Measurements from ENCODE around the gene AGPAT3.

Gene AGPAT3

DNA sequence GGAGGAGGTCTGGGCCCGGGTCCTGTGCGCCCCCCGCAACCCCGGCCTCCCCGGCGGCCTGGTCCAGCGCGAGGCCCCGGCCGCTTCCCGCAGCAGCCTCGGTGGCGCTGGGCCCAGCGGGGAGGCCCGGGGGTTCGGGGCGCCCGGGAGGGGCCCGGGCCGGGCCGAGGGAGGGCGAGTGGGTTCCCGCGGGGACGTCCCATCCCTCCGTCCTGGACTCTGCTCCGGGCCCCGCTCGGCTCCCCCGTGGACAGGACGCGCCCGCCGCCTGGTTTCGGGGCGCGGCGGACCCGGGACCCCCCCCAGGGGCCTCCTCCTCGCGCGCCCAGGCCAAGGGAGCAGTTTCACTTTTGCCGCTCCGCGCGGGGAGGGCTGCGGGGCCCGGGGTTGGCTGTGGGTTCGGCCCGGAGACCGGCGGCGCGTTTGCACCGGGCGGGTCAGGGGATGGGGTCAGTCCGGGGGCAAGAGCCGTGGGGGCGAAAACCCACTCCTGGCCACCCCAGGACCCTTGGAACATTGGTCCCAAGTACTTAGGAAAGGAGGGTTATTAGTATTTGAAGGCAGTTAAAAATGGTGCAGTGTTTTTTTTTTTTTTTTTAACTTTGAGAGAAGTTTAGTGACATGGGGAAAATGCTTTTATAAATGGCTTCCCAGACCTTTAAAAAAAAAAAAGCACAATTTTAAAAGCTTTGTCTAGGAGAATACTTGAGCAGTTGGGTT, 677 bp downstream of the AGPAT3 start:
- H3K9me3 ChIP-seq (ENCODE audit: control insufficient read depth, low read length), result no peaks in the 10 kb centered on the region
- peak overlapping the region; percentile 30 for H2AFZ ChIP-seq (ENCODE audit: low read depth, low read length)
- peak overlapping the region; percentile 72 for H4K8ac ChIP-seq (ENCODE audit: low read length)
- WGBS, result 2% methylated on average over 35 of the region's 59 CpGs
- H3K4ac ChIP-seq (ENCODE audit: low read depth in 1 of 2, low read length in 2 of 2), result peak overlapping the region in 1 of 2 experiments; percentile 35
- peak overlapping the region; percentile 36 for H2BK5ac ChIP-seq (ENCODE audit: low read depth, low read length, poor library complexity, severe bottlenecking)
- H2AK5ac ChIP-seq (ENCODE audit: low read length, severe bottlenecking), result no peak overlapping the region
- H3K4me3 ChIP-seq (ENCODE audit: insufficient read depth in 1 of 2, low read depth in 1 of 2, low read length in 2 of 2), result peak overlapping the region; percentile 75 to 79
- H2BK12ac ChIP-seq (ENCODE audit: low read length in 2 of 2), result peak overlapping the region in 1 of 2 experiments; percentile 40
- peak overlapping the region; percentile 98 for H2BK120ac ChIP-seq (ENCODE audit: low read depth, low read length)
- H3K4me2 ChIP-seq (ENCODE audit: low read length, poor library complexity, severe bottlenecking), result peak overlapping the region; percentile 85
- H3K4me1 ChIP-seq (ENCODE audit: control insufficient read depth, insufficient read depth, low read depth, low read length), result peaks cover 15% of the 10 kb centered on the region
- H3K79me1 ChIP-seq (replicated peaks; ENCODE audit: low read length, poor library complexity, severe bottlenecking), result peaks cover 15% of the 10 kb centered on the region
- peak overlapping the region; percentile 82 for H3K9ac ChIP-seq (ENCODE audit: low read length)
- peak overlapping the region; percentile 90 for H2BK15ac ChIP-seq (ENCODE audit: low read depth, poor library complexity, severe bottlenecking)
- peak overlapping the region; percentile 39 for H4K91ac ChIP-seq (ENCODE audit: low read length)
- H3K18ac ChIP-seq (ENCODE audit: low read depth in 1 of 2, low read length in 2 of 2), result peak overlapping the region; percentile 63 to 86
- peak; percentile 58 for DNase-seq
- no peak overlapping the region for H3K23ac ChIP-seq (ENCODE audit: low read length in 2 of 2)
- peaks cover 0 to 17% of the 10 kb centered on the region in 2 experiments for H3K27me3 ChIP-seq (ENCODE audit: control insufficient read depth in 1 of 2, insufficient read depth in 1 of 2, low read length in 2 of 2)
- peak overlapping the region; percentile 43 for H3K27ac ChIP-seq (ENCODE audit: low read length, poor library complexity, severe bottlenecking)
- H3K36me3 ChIP-seq (ENCODE audit: control insufficient read depth in 1 of 2, insufficient read depth in 2 of 2, low read depth in 1 of 2, low read length in 2 of 2), result peaks cover 0 to 16% of the 10 kb centered on the region in 2 experiments
- H3K14ac ChIP-seq (ENCODE audit: low read length in 2 of 2), result no peak overlapping the region

DNA sequence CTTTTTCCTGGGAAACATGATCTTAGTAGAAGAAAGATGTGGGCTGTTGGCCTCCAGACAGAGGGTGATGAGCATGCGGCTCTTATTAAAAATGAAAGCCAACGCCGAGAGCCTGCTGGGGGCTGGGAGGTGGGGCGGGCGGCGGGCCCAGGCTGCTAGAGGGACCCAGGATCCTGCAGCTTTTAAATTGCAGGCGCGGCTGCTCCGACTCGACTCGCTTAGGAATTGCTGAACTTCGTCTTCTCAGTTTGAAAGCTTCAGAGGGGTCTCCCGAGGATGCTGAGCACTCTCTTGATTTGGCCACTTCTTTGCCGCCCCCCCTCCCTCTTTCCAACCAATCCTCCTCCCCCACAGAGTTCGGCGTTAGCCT, 1.2 kb downstream of the AGPAT3 start:
- Histone ChIP-seq H3K27me3 (ENCODE audit: control insufficient read depth in 1 of 2, insufficient read depth in 1 of 2, low read length in 2 of 2) (peaks cover 0 to 17% of the 10 kb centered on the region in 2 experiments), H3K9me3 (ENCODE audit: control insufficient read depth, low read length) (no peaks in the 10 kb centered on the region), H2BK120ac (ENCODE audit: low read depth, low read length) (no peak overlapping the region), H3K27ac (ENCODE audit: low read length, poor library complexity, severe bottlenecking) (peak overlapping the region; percentile 25), H4K91ac (ENCODE audit: low read length) (no peak overlapping the region), H3K9ac (ENCODE audit: low read length) (peak overlapping the region; percentile 82), H3K23ac (ENCODE audit: low read length in 2 of 2) (no peak overlapping the region), H3K4me2 (ENCODE audit: low read length, poor library complexity, severe bottlenecking) (peak overlapping the region; percentile 76), H3K36me3 (ENCODE audit: control insufficient read depth in 1 of 2, insufficient read depth in 2 of 2, low read depth in 1 of 2, low read length in 2 of 2) (peaks cover 0 to 16% of the 10 kb centered on the region in 2 experiments), H3K4me3 (ENCODE audit: insufficient read depth in 1 of 2, low read depth in 1 of 2, low read length in 2 of 2) (peak overlapping the region in 1 of 2 experiments; percentile 79), H2BK5ac (ENCODE audit: low read depth, low read length, poor library complexity, severe bottlenecking) (no peak overlapping the region), H2AFZ (ENCODE audit: low read depth, low read length) (no peak overlapping the region), H3K14ac (ENCODE audit: low read length in 2 of 2) (no peak overlapping the region), H3K18ac (ENCODE audit: low read depth in 1 of 2, low read length in 2 of 2) (no peak overlapping the region), H2AK5ac (ENCODE audit: low read length, severe bottlenecking) (no peak overlapping the region), H3K79me1 (replicated peaks; ENCODE audit: low read length, poor library complexity, severe bottlenecking) (peaks cover 15% of the 10 kb centered on the region), H2BK15ac (ENCODE audit: low read depth, poor library complexity, severe bottlenecking) (no peak overlapping the region), H2BK12ac (ENCODE audit: low read length in 2 of 2) (no peak overlapping the region), H3K4me1 (ENCODE audit: control insufficient read depth, insufficient read depth, low read depth, low read length) (peaks cover 15% of the 10 kb centered on the region), H4K8ac (ENCODE audit: low read length) (no peak overlapping the region), H3K4ac (ENCODE audit: low read depth in 1 of 2, low read length in 2 of 2) (peak overlapping the region in 1 of 2 experiments; percentile 2)
- WGBS, result 17% methylated on average over 14 of the region's 16 CpGs
- DNase-seq, result peak; percentile 59

DNA sequence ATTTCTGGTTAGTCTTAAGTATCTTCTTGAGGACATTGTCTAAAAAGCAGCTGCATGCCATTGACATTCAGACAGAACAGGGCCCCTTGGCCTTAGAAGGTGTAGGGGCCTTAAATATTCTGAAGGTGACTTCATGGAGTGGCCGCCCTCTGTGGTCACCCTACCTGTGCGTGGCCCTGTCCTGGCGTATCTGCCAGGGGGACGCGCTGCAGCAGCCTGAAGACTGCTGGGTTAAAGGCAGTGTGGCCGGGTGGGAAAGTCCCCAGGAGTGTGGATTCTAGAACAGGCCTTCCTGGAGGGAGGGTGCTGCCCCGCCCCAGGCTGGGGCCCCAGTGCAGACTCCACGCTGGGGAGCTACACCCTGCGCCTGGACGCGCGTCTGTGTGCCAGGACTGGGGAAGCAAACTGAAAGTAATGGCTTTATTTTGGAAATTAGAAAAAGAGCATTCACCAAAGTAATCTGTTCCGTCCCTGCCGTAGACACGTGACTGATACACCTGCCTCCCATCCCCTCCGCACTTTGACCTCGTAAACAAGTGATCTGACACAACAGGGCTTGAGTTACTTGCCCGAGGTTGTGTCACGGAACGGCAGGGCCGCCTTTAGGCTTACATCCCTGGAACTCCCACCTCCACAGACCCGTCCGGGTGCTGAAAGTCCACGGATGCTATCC, 1.8 kb downstream of the AGPAT3 start:
- Histone ChIP-seq H3K14ac (ENCODE audit: low read length in 2 of 2) (peak overlapping the region in 1 of 2 experiments; percentile 78), H3K4me1 (ENCODE audit: control insufficient read depth, insufficient read depth, low read depth, low read length) (peaks cover 15% of the 10 kb centered on the region), H3K9ac (ENCODE audit: low read length) (peak overlapping the region; percentile 82), H4K8ac (ENCODE audit: low read length) (peak overlapping the region; percentile 76), H3K18ac (ENCODE audit: low read depth in 1 of 2, low read length in 2 of 2) (peak overlapping the region in 1 of 2 experiments; percentile 25), H3K79me1 (replicated peaks; ENCODE audit: low read length, poor library complexity, severe bottlenecking) (peaks cover 17% of the 10 kb centered on the region), H2BK120ac (ENCODE audit: low read depth, low read length) (no peak overlapping the region), H3K23ac (ENCODE audit: low read length in 2 of 2) (no peak overlapping the region), H3K9me3 (ENCODE audit: control insufficient read depth, low read length) (no peaks in the 10 kb centered on the region), H3K27ac (ENCODE audit: low read length, poor library complexity, severe bottlenecking) (no peak overlapping the region), H2AFZ (ENCODE audit: low read depth, low read length) (no peak overlapping the region), H3K4me2 (ENCODE audit: low read length, poor library complexity, severe bottlenecking) (peak overlapping the region; percentile 76), H3K27me3 (ENCODE audit: control insufficient read depth in 1 of 2, insufficient read depth in 1 of 2, low read length in 2 of 2) (peaks cover 0 to 14% of the 10 kb centered on the region in 2 experiments), H2BK12ac (ENCODE audit: low read length in 2 of 2) (no peak overlapping the region), H3K4me3 (ENCODE audit: insufficient read depth in 1 of 2, low read depth in 1 of 2, low read length in 2 of 2) (peak overlapping the region in 1 of 2 experiments; percentile 79), H2AK5ac (ENCODE audit: low read length, severe bottlenecking) (no peak overlapping the region), H3K36me3 (ENCODE audit: control insufficient read depth in 1 of 2, insufficient read depth in 2 of 2, low read depth in 1 of 2, low read length in 2 of 2) (peaks cover 0 to 16% of the 10 kb centered on the region in 2 experiments), H3K4ac (ENCODE audit: low read depth in 1 of 2, low read length in 2 of 2) (peak overlapping the region in 1 of 2 experiments; percentile 9), H4K91ac (ENCODE audit: low read length) (peak overlapping the region; percentile 34), H2BK5ac (ENCODE audit: low read depth, low read length, poor library complexity, severe bottlenecking) (no peak overlapping the region), H2BK15ac (ENCODE audit: low read depth, poor library complexity, severe bottlenecking) (no peak overlapping the region)
- 73% methylated on average over 20 of the region's 24 CpGs for WGBS
- peak; percentile 36 for DNase-seq

DNA sequence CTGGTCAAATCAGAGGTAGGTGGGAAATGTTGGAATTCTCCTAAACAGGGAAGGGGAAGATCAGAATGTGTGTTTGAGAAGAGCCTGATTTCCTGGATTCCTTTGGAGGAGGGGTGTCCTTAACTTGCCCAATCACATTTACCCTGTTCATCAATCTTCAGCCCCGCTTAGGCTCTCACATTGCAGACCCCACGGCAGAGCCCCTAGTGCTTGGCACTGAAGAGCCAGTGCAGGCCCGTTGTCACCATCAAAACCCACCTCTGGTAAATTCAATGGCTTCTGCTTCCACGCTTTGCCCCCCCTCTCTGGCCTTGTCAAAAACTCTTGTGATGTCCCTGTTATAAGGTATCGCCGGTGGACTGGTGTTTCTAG, 2.3 kb downstream of the AGPAT3 start:
- H2AK5ac ChIP-seq (ENCODE audit: low read length, severe bottlenecking), result no peak overlapping the region
- no peak overlapping the region for H3K23ac ChIP-seq (ENCODE audit: low read length in 2 of 2)
- H3K4me2 ChIP-seq (ENCODE audit: low read length, poor library complexity, severe bottlenecking), result no peak overlapping the region
- no peak overlapping the region for H3K9ac ChIP-seq (ENCODE audit: low read length)
- no peak overlapping the region for H3K18ac ChIP-seq (ENCODE audit: low read depth in 1 of 2, low read length in 2 of 2)
- no peak overlapping the region for H2BK5ac ChIP-seq (ENCODE audit: low read depth, low read length, poor library complexity, severe bottlenecking)
- peaks cover 0 to 16% of the 10 kb centered on the region in 2 experiments for H3K36me3 ChIP-seq (ENCODE audit: control insufficient read depth in 1 of 2, insufficient read depth in 2 of 2, low read depth in 1 of 2, low read length in 2 of 2)
- DNase-seq, result no peak
- no peaks in the 10 kb centered on the region for H3K9me3 ChIP-seq (ENCODE audit: control insufficient read depth, low read length)
- no peak overlapping the region for H3K4me3 ChIP-seq (ENCODE audit: insufficient read depth in 1 of 2, low read depth in 1 of 2, low read length in 2 of 2)
- no peak overlapping the region for H4K8ac ChIP-seq (ENCODE audit: low read length)
- WGBS, result 79% methylated on average over 6 of the region's 6 CpGs
- no peak overlapping the region for H4K91ac ChIP-seq (ENCODE audit: low read length)
- H3K27me3 ChIP-seq (ENCODE audit: control insufficient read depth in 1 of 2, insufficient read depth in 1 of 2, low read length in 2 of 2), result peaks cover 0 to 10% of the 10 kb centered on the region in 2 experiments
- H3K14ac ChIP-seq (ENCODE audit: low read length in 2 of 2), result no peak overlapping the region
- no peak overlapping the region for H2BK15ac ChIP-seq (ENCODE audit: low read depth, poor library complexity, severe bottlenecking)
- H3K79me1 ChIP-seq (replicated peaks; ENCODE audit: low read length, poor library complexity, severe bottlenecking), result peaks cover 17% of the 10 kb centered on the region
- H2BK120ac ChIP-seq (ENCODE audit: low read depth, low read length), result no peak overlapping the region
- H3K4ac ChIP-seq (ENCODE audit: low read depth in 1 of 2, low read length in 2 of 2), result no peak overlapping the region
- no peak overlapping the region for H2BK12ac ChIP-seq (ENCODE audit: low read length in 2 of 2)
- no peak overlapping the region for H2AFZ ChIP-seq (ENCODE audit: low read depth, low read length)
- no peak overlapping the region for H3K27ac ChIP-seq (ENCODE audit: low read length, poor library complexity, severe bottlenecking)
- peaks cover 15% of the 10 kb centered on the region for H3K4me1 ChIP-seq (ENCODE audit: control insufficient read depth, insufficient read depth, low read depth, low read length)

Measured in mesenchymal stem cell (in vitro differentiated cells and primary cell).